GM18526 (cell line): ENCODE results near the gene MYBPC2.

Source experiments
- POLR2A ChIP-seq: IDR thresholded peaks from 3 replicates; pipeline ENCODE4 v1.6.1; 2011; ENCODE audit not compliant: insufficient read length; ENCODE audit errors: extremely low read depth

Gene MYBPC2

GRCh38 chr19:50461066-50461875 lies 28.6 kb downstream of the MYBPC2 start:
- TF ChIP-seq POLR2A, result no peak

GRCh38 chr19:50462970-50463369 lies 30.3 kb downstream of the MYBPC2 start:
- no peak for TF ChIP-seq POLR2A

- TF ChIP-seq POLR2A, result no peak
Observed at GRCh38 chr19:50464348-50464747, 31.7 kb downstream of the MYBPC2 start.

- no peak for TF ChIP-seq POLR2A
Observed at GRCh38 chr19:50465000-50465399, 32.3 kb downstream of the MYBPC2 start.

- TF ChIP-seq POLR2A, result no peak
Observed at GRCh38 chr19:50465986-50466705, 33.5 kb downstream of the MYBPC2 start.

- no peak for TF ChIP-seq POLR2A
Observed at GRCh38 chr19:50466706-50467039, 34.0 kb downstream of the MYBPC2 start.

- TF ChIP-seq POLR2A, result no peak
Observed at GRCh38 chr19:50467566-50467965, 34.9 kb downstream of the MYBPC2 start.

GRCh38 chr19:50468818-50469217 lies 36.1 kb downstream of the MYBPC2 start:
- no peak for TF ChIP-seq POLR2A

GRCh38 chr19:50475101-50475568 lies 42.4 kb downstream of the MYBPC2 start:
- TF ChIP-seq POLR2A, result no peak

- no peak for TF ChIP-seq POLR2A
Observed at GRCh38 chr19:50475736-50476223, 43.1 kb downstream of the MYBPC2 start.

- TF ChIP-seq POLR2A, result peak; percentile 98
Observed at GRCh38 chr19:50476224-50476906, 43.7 kb downstream of the MYBPC2 start, which contains the start of the genes EMC10 and GARIN5A. TSS of gene EMC10 (plus strand) at chr19:50476507. CDS start at chr19:50476545, 38 bp downstream. TSS of gene GARIN5A (minus strand) at chr19:50476848. CDS start at chr19:50476388, 460 bp downstream.

GRCh38 chr19:50476907-50477238 lies 44.2 kb downstream of the MYBPC2 start:
- no peak for TF ChIP-seq POLR2A

- no peak for TF ChIP-seq POLR2A
Observed at GRCh38 chr19:50477751-50478515, 45.2 kb downstream of the MYBPC2 start.

GRCh38 chr19:50478901-50479715 lies 46.4 kb downstream of the MYBPC2 start:
- TF ChIP-seq POLR2A, result no peak
